ENCODE data around the gene CCDC144A. TPM values are rescaled to one million over a fixed set of nuclear protein-coding genes. Genes with fewer than 3 reads are reported as not detected.
"Not testable (repeated sequence)": the region's sequence is repeated elsewhere in the genome, so short reads cannot be mapped to it uniquely, and the experiment has no call there.

Gene CCDC144A
- polyA plus RNA-seq, 1 experiment: 0.36 TPM

- H3K27ac ChIP-seq (ENCODE audit: low read depth, low read length): no peak overlapping the region
- ChIA-PET POLR2A (no interaction called here), CTCF (no interaction called here)
- H3K27me3 ChIP-seq (ENCODE audit: control insufficient read depth, insufficient read depth, low read length): no peaks in the 10 kb centered on the region
- TF ChIP-seq, protein P1, sequence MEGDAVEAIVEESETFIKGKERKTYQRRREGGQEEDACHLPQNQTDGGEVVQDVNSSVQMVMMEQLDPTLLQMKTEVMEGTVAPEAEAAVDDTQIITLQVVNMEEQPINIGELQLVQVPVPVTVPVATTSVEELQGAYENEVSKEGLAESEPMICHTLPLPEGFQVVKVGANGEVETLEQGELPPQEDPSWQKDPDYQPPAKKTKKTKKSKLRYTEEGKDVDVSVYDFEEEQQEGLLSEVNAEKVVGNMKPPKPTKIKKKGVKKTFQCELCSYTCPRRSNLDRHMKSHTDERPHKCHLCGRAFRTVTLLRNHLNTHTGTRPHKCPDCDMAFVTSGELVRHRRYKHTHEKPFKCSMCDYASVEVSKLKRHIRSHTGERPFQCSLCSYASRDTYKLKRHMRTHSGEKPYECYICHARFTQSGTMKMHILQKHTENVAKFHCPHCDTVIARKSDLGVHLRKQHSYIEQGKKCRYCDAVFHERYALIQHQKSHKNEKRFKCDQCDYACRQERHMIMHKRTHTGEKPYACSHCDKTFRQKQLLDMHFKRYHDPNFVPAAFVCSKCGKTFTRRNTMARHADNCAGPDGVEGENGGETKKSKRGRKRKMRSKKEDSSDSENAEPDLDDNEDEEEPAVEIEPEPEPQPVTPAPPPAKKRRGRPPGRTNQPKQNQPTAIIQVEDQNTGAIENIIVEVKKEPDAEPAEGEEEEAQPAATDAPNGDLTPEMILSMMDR (IDR thresholded peaks at IDR 0.05; ENCODE audit: low read depth, low read length): no peak
- DNase-seq (ENCODE audit: low read depth, low spot score): no peak
- H3K4me3 ChIP-seq (ENCODE audit: low read depth, low read length): no peak overlapping the region
- no peaks in the 10 kb centered on the region for H3K9me3 ChIP-seq (ENCODE audit: control insufficient read depth, insufficient read depth, low read length)
Measured at GRCh38 chr17:16817201-16817600, 127.2 kb downstream of the CCDC144A start.

DNA sequence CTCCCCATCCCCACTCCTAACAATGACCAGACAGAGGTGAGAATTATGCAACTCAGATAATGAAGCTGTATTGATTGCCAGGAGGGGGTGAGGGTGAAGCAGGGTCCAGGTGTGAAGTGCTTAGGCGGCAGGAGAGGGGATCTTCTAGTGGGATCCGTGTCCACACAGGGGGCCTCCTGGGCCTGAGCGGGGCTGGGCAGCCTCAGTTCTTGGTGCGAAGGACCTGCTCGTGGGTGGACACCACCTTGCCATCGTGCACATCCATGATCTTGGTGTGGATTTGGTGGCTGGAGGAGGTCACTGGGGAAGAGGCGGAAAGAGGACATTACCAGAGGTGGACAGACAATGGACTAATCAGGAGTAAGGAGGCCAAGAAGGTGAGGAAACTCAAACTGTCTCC is 127.9 kb downstream of the CCDC144A start:
- DNase-seq (ENCODE audit: low read depth, low spot score); CTCF ChIA-PET; POLR2A ChIA-PET: not testable (repeated sequence)

GRCh38 chr17:16818340-16818739 is 128.3 kb downstream of the CCDC144A start:
- ChIA-PET POLR2A (no interaction called here), CTCF (no interaction called here)
- no peak overlapping the region for H3K27ac ChIP-seq (ENCODE audit: low read depth, low read length)
- H3K27me3 ChIP-seq (ENCODE audit: control insufficient read depth, insufficient read depth, low read length): no peaks in the 10 kb centered on the region
- TF ChIP-seq, protein P1 (IDR thresholded peaks at IDR 0.05; ENCODE audit: low read depth, low read length): no peak
- DNase-seq (ENCODE audit: low read depth, low spot score): no peak
- no peak overlapping the region for H3K4me3 ChIP-seq (ENCODE audit: low read depth, low read length)
- H3K9me3 ChIP-seq (ENCODE audit: control insufficient read depth, insufficient read depth, low read length): no peaks in the 10 kb centered on the region

More for the DNA sequence above, 127.9 kb downstream of the CCDC144A start:
- H3K9me3 ChIP-seq (ENCODE audit: control insufficient read depth, insufficient read depth, low read length); H3K27me3 ChIP-seq (ENCODE audit: control insufficient read depth, insufficient read depth, low read length); H3K4me3 ChIP-seq (ENCODE audit: low read depth, low read length); H3K27ac ChIP-seq (ENCODE audit: low read depth, low read length): not testable (repeated sequence)

- Histone ChIP-seq H3K9me3 (ENCODE audit: control insufficient read depth, insufficient read depth, low read length) (no peaks in the 10 kb centered on the region), H3K4me3 (ENCODE audit: low read depth, low read length) (no peak overlapping the region), H3K27ac (ENCODE audit: low read depth, low read length) (no peak overlapping the region), H3K27me3 (ENCODE audit: control insufficient read depth, insufficient read depth, low read length) (no peaks in the 10 kb centered on the region)
- CTCF ChIA-PET: no interaction called here
- no peak for DNase-seq (ENCODE audit: low read depth, low spot score)
- POLR2A ChIA-PET: no interaction called here
- TF ChIP-seq, protein P1 (IDR thresholded peaks at IDR 0.05; ENCODE audit: low read depth, low read length): no peak
Measured at GRCh38 chr17:16818821-16819683, 129.0 kb downstream of the CCDC144A start.

DNA sequence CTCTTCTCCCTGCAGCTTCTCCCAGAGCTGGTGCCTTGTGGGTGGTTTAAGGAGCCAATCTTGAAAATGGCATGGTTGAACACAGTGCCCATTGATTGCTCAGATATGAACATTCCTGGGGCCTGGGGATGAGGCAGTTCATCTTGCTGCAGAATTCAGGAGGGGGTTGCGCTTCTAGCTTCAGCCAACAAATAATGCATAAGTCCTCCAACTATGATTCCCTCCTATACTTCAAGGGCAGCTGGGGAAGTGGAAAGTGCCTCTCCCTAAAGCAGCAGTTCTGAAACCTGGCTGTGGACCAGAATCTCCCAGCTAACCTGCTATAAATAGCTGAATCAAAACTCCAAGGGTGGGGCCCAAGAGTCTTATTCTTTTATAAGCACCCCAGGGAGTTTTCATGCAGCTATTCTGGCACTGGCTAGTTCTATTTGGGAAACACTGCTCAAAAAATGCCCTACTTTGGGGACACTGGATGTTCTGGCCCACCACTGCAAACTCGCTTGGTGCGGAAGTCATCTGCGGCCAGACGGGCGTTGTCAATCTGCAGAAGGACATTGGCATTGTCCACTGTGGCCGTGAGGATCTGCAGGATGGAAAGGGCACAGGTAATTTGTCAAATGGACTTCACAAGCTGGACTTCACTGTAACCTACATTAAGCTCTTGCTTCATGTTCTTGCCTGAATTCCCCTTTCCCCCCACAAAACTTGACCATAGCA is 130.3 kb downstream of the CCDC144A start:
- no peaks in the 10 kb centered on the region for H3K9me3 ChIP-seq (ENCODE audit: control insufficient read depth, insufficient read depth, low read length)
- TF ChIP-seq, protein P1 (IDR thresholded peaks at IDR 0.05; ENCODE audit: low read depth, low read length): no peak
- H3K27me3 ChIP-seq (ENCODE audit: control insufficient read depth, insufficient read depth, low read length): no peaks in the 10 kb centered on the region
- ChIA-PET CTCF (no interaction called here), POLR2A (no interaction called here)
- H3K27ac ChIP-seq (ENCODE audit: low read depth, low read length): no peak overlapping the region
- no peak overlapping the region for H3K4me3 ChIP-seq (ENCODE audit: low read depth, low read length)
- DNase-seq (ENCODE audit: low read depth, low spot score): no peak

Measured in AG04450 (cell line).